T-helper 1 cell treated with Interleukin-12 subunit alpha and Interleukin-12 subunit beta and Interleukin-4 antibody, amounts not matched to agents 30 μg/mL and 1 μg/mL, for 36 hours (primary cell): ENCODE measurements around the gene PCBD2.

Experiments used
- H3K27ac Mint-ChIP-seq: one replicate; pipeline ENCODE4 v1.8.0; 2021; ENCODE audit warnings: mild to moderate bottlenecking, mixed read lengths
- H3K27me3 Mint-ChIP-seq: one replicate; pipeline ENCODE4 v1.8.0; 2021; ENCODE audit warnings: low read depth, mixed read lengths
- H3K36me3 Mint-ChIP-seq: one replicate; pipeline ENCODE4 v1.8.0; 2021; ENCODE audit warnings: low read depth, mixed read lengths
- H3K4me1 Mint-ChIP-seq: one replicate; pipeline ENCODE4 v1.8.0; 2021; ENCODE audit warnings: low read depth, mixed read lengths
- H3K4me3 Mint-ChIP-seq: one replicate; pipeline ENCODE4 v1.8.0; 2021; ENCODE audit warnings: mild to moderate bottlenecking, moderate library complexity, mixed read lengths
- H3K9me3 Mint-ChIP-seq: one replicate; pipeline ENCODE4 v1.8.0; 2021; ENCODE audit warnings: mixed read lengths

The PCBD2 gene

DNA sequence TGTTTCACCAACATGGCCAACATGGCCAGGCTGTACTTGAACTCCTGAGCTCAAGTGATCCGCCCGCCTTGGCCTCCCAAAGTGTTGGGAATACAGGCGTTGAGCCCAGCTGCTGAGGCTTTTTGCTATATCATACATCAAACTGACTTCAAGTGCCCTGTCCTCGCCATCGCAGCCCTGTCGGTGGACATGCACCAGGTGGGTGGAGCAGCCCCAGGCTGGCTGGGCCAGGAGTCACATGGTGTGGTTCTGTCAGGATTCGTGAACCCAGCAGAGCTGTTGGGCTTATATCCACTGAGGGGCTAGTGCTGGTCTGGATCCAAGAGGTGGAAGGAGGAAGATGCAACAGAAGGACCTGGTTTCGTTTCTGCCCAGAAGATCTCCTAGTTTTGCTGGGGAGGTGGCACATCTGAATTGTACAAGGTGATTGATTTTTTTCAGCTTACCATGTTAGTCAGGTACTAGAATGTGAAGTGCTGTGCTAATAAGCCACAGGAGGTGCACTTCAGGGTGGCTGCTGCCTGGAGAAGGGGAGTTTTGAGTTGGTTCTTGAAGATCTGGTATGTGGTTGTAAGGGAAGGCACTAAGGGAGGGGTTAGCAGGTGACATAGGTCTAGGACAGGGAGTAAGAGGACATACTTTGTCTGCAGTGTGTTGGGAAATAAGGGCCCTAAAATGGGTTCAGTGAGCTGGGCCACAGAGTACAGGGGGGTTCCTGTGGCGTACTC lies 16.1 kb downstream of the PCBD2 start:
- H3K4me3 Mint-ChIP-seq: no peak overlapping the region
- peak overlapping the region; percentile 43 for H3K27ac Mint-ChIP-seq
- H3K27me3 Mint-ChIP-seq: no peaks in the 10 kb centered on the region
- H3K36me3 Mint-ChIP-seq: peaks cover 28% of the 10 kb centered on the region
- no peaks in the 10 kb centered on the region for H3K9me3 Mint-ChIP-seq
- peaks cover 13% of the 10 kb centered on the region for H3K4me1 Mint-ChIP-seq

DNA sequence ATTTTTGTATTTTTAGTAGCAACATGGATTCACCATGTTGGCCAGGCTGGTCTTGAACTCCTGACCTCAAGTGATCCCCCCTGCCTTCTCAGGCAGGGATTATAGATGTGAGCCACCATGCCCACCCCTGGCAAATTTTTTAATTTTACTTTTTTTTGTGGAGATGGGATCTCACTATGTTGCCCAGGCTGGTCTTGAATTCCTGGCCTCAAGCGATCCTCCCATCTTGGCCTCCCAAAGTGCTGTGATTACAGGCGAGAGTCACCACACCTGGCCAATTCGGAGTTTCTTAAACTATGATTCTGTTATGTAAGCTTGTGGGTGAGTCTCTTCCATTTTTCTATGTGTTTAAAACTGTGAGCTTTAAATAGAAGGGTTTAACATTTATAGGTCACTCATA lies 27.6 kb downstream of the PCBD2 start:
- H3K4me3 Mint-ChIP-seq: no peak overlapping the region
- H3K36me3 Mint-ChIP-seq: peaks cover 11% of the 10 kb centered on the region
- H3K9me3 Mint-ChIP-seq: no peaks in the 10 kb centered on the region
- no peaks in the 10 kb centered on the region for H3K4me1 Mint-ChIP-seq
- no peak overlapping the region for H3K27ac Mint-ChIP-seq
- no peaks in the 10 kb centered on the region for H3K27me3 Mint-ChIP-seq

DNA sequence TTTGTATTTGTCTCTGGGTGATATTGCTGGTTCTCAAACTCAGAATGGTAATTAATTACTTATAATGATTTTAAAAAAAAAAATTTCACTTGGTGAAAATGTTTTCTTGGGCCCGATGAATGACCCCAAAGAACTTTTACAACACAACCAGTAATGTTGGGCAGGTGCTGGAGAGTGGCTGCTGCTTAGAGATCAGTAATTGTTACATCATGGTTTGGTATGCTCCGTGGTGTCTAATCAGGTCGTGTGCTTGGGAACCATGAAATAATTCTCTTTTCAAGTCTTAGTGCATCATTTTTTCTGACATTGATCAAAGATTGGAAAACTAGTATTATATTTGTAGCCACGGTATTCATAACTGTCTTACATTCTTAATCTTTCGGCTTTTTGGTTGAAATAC lies 29.3 kb downstream of the PCBD2 start:
- Mint-ChIP-seq H3K27ac (no peak overlapping the region), H3K9me3 (no peaks in the 10 kb centered on the region), H3K4me1 (no peaks in the 10 kb centered on the region), H3K27me3 (no peaks in the 10 kb centered on the region), H3K4me3 (no peak overlapping the region), H3K36me3 (peaks cover 15% of the 10 kb centered on the region)

DNA sequence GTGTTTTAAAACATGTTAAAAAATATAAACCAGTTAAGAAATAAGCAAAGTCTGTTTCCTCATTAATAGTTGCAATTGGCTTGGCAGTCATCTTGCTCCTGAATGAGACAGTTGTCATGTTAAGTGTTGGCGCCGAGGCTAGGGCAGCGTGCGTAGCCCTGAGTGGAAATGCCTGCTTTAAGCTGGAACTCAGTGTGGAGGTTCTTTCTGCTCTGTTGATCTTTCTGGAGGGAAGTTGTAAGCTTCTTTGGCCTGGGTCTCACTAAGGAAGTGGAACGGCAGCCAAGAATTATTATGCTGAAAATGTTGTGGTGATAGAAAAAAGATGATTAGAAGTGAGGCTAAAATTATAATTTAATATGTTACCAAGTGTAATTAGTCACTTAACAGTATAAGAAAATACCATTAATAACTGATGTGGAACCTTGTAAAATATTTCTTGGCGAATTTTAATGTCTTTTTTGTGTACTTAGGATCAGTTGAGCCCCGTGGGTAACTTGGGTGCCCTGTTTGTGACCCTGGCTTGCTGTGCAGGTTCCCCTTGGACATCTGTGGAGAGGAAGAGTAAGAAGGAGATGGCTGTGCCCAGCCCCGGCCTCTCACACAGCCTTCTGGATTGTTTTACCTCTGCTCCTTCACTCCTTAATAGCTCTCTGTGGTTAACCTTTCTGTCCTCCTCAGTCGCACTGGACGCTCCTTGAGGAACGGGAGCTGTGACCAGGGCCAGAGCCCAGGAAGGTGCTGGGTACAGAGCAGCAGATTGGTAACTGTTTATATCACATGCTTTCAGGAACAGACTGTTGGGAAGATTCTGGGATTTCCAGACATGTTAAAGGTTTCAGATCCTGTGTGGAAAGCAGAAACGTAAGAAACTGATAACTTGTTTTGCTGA lies 31.0 kb downstream of the PCBD2 start:
- no peaks in the 10 kb centered on the region for H3K9me3 Mint-ChIP-seq
- H3K4me3 Mint-ChIP-seq: no peak overlapping the region
- H3K4me1 Mint-ChIP-seq: no peaks in the 10 kb centered on the region
- H3K27me3 Mint-ChIP-seq: no peaks in the 10 kb centered on the region
- no peak overlapping the region for H3K27ac Mint-ChIP-seq
- peaks cover 13% of the 10 kb centered on the region for H3K36me3 Mint-ChIP-seq

DNA sequence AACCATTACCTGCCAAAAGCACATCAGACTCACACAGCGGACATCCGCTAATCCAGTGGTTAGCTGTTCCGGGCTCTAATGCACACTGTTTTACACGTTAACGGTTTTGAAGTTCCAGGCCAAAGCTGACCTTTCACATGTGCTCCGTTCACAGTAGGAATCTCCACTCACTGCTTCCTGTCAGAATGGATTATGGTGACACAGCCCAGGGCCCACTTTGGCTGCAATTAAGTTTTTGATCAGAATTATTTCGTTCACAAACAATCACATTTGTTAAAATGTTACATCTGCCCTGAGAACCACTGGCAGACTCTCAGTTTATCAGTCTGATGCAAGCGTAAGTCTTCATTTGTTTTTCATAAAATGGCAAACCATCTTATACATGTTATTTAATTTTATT lies 32.6 kb downstream of the PCBD2 start:
- no peaks in the 10 kb centered on the region for H3K27me3 Mint-ChIP-seq
- no peaks in the 10 kb centered on the region for H3K9me3 Mint-ChIP-seq
- no peak overlapping the region for H3K27ac Mint-ChIP-seq
- H3K4me1 Mint-ChIP-seq: no peaks in the 10 kb centered on the region
- no peak overlapping the region for H3K4me3 Mint-ChIP-seq
- peaks cover 14% of the 10 kb centered on the region for H3K36me3 Mint-ChIP-seq

DNA sequence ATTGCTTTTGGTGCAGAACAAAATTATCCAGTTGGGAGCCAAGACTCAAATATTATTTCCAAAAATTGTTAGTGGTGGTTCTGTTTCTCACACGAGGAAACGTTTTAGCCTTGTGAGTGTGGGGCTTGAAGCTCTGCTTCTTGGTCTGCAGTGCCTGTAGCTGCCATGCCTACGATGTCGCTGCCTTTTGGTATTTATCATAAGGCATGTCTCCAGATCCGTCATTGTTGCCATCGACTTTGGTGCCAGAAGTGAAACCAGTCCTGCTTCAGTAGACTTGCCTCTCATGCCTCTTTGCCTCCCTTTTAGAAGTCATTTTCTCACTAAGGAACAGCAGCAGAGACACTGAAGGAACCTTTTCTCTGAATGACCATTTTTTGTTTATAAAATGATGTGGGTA lies 33.1 kb downstream of the PCBD2 start:
- H3K4me3 Mint-ChIP-seq: no peak overlapping the region
- H3K27ac Mint-ChIP-seq: no peak overlapping the region
- H3K27me3 Mint-ChIP-seq: no peaks in the 10 kb centered on the region
- no peaks in the 10 kb centered on the region for H3K9me3 Mint-ChIP-seq
- H3K36me3 Mint-ChIP-seq: peaks cover 14% of the 10 kb centered on the region
- H3K4me1 Mint-ChIP-seq: no peaks in the 10 kb centered on the region

DNA sequence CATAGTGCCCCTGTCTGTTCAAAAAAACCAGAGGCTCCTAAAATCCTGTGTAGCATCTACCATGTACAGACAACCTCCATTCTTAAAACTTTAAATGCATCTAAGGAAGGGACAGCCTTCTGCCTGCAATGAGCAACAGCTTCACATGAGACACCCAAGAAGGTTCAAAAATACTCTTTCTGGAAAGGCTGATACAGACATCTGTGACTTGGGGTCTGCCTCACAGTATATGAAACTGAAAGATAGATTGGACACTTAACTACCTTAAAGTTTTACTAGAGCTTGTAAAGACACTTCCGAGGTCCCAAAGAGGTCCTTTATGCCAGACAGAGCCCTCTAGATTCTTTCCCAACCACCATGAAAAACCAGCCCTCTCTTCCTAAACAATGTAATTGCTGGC lies 34.6 kb downstream of the PCBD2 start:
- Mint-ChIP-seq H3K4me3 (no peak overlapping the region), H3K27me3 (no peaks in the 10 kb centered on the region), H3K4me1 (no peaks in the 10 kb centered on the region), H3K9me3 (no peaks in the 10 kb centered on the region), H3K36me3 (peaks cover 12% of the 10 kb centered on the region), H3K27ac (no peak overlapping the region)

DNA sequence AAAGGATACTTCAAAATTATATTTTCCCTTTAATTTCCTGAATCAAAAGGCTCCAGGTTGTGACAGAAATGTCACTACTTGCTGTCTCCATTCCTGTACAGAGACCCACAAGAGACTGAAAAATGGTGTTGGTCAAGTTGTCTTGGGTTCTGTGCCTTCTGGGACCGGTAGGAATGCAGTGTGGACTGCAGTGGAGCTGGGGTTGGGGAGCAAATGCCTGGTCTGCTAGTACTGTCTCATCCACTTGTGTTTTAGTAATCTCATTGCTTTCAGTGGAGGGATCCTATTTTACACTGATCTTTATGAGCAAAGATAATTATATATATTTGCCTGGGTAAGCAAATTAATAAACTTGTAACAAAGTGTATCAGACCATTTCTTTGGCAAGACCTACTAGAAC lies 38.6 kb downstream of the PCBD2 start:
- Mint-ChIP-seq H3K4me1 (no peaks in the 10 kb centered on the region), H3K27ac (no peak overlapping the region), H3K9me3 (no peaks in the 10 kb centered on the region), H3K4me3 (no peak overlapping the region), H3K36me3 (peaks cover 5% of the 10 kb centered on the region), H3K27me3 (no peaks in the 10 kb centered on the region)

DNA sequence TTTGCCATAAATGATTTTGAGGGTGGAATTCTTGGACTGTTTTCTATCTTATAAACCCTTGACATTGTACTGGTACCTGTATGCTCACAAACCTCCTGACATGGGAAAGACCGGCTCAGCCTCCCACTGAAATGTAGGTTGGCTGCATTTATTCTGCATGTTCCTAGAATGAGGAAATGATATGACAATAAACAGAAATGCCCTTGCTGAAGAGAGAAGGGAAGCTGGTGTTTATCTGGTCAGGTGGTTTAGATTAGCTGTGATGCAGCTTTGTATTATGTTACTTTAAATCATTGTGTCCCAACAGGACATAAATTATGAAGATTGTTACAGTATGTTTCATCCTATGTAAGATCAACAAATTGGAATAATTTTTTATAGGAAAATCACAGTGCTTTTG lies 39.7 kb downstream of the PCBD2 start:
- Mint-ChIP-seq H3K36me3 (peaks cover 5% of the 10 kb centered on the region), H3K27ac (no peak overlapping the region), H3K4me1 (no peaks in the 10 kb centered on the region), H3K9me3 (no peaks in the 10 kb centered on the region), H3K4me3 (no peak overlapping the region), H3K27me3 (no peaks in the 10 kb centered on the region)

DNA sequence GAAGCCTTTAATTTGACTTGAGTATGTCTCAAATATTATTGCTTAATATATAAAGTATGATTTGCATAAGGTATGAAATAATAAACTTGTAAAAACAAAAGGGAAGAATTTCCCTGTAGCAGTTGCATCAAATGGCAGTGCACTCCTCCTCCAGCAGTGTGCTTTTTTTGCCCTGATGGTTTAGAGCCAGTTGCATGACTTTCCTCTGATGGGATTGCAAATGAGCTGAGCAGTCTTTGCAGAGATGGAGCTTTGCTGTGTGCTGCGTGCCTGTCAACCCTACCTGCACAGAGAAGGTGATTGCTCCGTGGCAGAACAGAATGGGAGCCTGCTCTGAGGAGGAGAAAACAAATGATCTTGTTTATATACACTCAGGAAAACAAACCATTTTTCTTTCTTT lies 40.1 kb downstream of the PCBD2 start:
- H3K9me3 Mint-ChIP-seq: no peaks in the 10 kb centered on the region
- H3K36me3 Mint-ChIP-seq: peaks cover 5% of the 10 kb centered on the region
- H3K27ac Mint-ChIP-seq: no peak overlapping the region
- H3K4me3 Mint-ChIP-seq: no peak overlapping the region
- H3K27me3 Mint-ChIP-seq: no peaks in the 10 kb centered on the region
- no peaks in the 10 kb centered on the region for H3K4me1 Mint-ChIP-seq

DNA sequence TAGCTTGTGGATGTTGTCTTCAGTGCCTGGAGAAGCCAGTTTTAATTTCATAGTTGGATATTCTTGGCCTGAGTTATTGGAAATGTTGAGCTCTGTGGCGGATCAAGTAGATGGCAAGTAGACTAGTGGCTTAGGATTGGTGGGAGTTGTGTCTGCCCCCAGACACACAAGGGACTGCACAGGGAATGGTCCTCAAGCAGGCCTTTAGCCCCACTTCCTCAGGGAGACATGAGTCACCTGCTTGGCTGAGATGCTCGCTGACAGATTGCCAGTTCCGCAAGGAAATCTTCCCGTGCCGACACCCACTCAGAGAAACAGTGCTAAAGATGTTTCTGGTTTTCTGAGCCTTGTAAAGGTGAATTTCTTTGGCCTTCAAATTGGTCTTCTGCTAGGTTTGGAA lies 44.0 kb downstream of the PCBD2 start:
- H3K4me1 Mint-ChIP-seq: no peaks in the 10 kb centered on the region
- no peak overlapping the region for H3K27ac Mint-ChIP-seq
- H3K9me3 Mint-ChIP-seq: peaks cover 1% of the 10 kb centered on the region
- H3K4me3 Mint-ChIP-seq: no peak overlapping the region
- no peaks in the 10 kb centered on the region for H3K27me3 Mint-ChIP-seq
- peaks cover 2% of the 10 kb centered on the region for H3K36me3 Mint-ChIP-seq

DNA sequence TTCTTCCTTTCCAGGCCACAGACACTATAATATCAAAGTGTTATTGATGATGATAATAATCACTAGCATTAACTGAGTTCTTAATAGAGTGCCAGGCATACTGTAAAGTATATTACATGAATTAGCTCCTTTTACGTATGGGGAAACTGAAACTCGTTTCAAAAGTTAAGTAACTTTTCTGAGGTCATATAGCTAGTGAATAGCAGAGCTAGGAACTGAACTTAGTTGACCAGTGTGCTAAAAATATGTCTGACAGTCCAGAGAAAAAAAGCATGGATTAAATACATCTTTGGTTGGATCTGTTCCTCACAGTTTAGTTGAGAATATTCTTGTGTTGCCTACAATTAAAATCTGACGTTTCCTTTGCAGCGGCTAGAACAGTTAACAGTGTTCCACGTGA lies 44.4 kb downstream of the PCBD2 start:
- H3K27me3 Mint-ChIP-seq: no peaks in the 10 kb centered on the region
- peaks cover 5% of the 10 kb centered on the region for H3K9me3 Mint-ChIP-seq
- H3K4me3 Mint-ChIP-seq: no peak overlapping the region
- H3K36me3 Mint-ChIP-seq: peaks cover 4% of the 10 kb centered on the region
- H3K27ac Mint-ChIP-seq: no peak overlapping the region
- H3K4me1 Mint-ChIP-seq: no peaks in the 10 kb centered on the region

DNA sequence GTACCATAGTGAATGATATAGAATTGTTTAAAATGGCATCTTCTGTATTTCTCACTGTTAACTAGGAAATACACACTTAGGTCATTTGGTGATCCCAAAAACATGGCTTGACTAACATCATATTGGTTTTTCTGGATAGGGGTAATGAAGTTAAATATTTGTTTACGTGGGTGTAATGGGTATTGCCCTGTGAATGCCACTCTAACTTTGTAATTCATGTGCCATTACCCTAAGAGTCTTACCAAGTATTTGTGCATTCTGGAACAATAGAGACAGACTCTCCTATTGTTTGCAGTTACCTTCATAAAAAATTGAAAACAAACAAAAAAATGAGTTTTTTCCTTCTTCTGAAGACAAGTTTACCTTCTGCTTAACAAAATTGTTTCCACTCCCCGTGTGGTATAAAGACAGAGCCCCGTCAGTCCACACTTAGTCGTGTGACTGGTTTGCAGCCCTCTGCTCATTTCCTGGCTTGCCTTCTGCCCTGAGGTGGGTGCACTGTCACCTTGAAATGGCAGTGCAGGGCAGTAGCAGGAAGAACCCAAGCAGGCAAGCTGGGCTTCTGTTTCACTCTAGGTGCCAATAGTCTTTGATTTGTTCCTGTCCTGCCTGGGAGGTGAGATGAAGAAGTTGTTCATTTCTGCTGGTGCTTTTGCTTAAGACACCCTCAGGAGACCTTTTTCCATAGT lies 53.1 kb downstream of the PCBD2 start:
- no peaks in the 10 kb centered on the region for H3K27me3 Mint-ChIP-seq
- H3K36me3 Mint-ChIP-seq: peaks cover 13% of the 10 kb centered on the region
- peaks cover 16% of the 10 kb centered on the region for H3K9me3 Mint-ChIP-seq
- H3K27ac Mint-ChIP-seq: no peak overlapping the region
- no peak overlapping the region for H3K4me3 Mint-ChIP-seq
- H3K4me1 Mint-ChIP-seq: peaks cover 3% of the 10 kb centered on the region

DNA sequence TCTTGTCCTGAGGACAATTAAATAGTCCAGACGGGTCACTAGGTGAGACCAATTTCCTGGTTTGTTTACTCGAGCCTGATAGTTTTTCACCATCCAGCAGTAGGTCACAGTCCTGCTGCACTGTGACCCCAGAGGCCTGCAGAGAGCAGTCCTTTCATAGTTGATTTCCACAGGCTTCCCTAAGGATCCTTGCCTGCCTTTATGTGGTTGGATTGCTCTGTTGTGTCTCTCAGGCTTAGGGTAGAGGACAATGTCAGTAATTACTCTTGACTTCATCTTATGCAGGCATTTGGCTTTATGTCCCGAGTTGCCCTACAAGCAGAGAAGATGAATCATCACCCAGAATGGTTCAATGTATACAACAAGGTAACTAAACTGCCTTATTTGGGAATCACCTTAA lies 53.8 kb downstream of the PCBD2 start:
- Mint-ChIP-seq H3K9me3 (peaks cover 16% of the 10 kb centered on the region), H3K27me3 (no peaks in the 10 kb centered on the region), H3K36me3 (peaks cover 13% of the 10 kb centered on the region), H3K4me1 (peaks cover 3% of the 10 kb centered on the region), H3K4me3 (no peak overlapping the region), H3K27ac (no peak overlapping the region)

DNA sequence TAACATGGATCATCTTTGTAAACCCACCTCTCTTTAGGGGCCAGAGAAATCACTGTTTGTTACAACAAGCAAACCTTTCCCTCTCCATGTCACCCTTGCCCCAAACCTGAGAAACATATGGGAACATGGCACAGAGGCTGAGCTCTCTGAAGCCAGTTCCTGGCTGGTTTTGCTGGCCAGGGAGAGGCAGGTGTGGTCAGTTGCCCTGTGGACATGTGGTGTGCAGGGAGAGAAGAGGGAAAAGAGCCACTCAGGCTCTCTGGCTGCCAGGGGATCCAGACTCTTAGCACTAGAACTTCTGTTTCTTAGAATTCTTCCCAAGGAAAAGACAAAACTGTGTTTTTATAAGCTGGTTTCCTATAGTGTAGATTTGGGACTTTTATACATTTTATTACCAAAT lies 58.2 kb downstream of the PCBD2 start:
- Mint-ChIP-seq H3K36me3 (peaks cover 13% of the 10 kb centered on the region), H3K4me1 (peaks cover 19% of the 10 kb centered on the region), H3K27ac (no peak overlapping the region), H3K9me3 (no peaks in the 10 kb centered on the region), H3K27me3 (no peaks in the 10 kb centered on the region), H3K4me3 (no peak overlapping the region)
